DMS153 (cell line): ENCODE results near the gene SIK1.
"Not testable (repeated sequence)": the region's sequence is repeated elsewhere in the genome, so short reads cannot be mapped to it uniquely, and the experiment has no call there.

Experiments used
- DNase-seq: peaks from one replicate; lab custom pipeline; 2025; lab: John Stamatoyannopoulos, UW

SIK1 gene

DNA sequence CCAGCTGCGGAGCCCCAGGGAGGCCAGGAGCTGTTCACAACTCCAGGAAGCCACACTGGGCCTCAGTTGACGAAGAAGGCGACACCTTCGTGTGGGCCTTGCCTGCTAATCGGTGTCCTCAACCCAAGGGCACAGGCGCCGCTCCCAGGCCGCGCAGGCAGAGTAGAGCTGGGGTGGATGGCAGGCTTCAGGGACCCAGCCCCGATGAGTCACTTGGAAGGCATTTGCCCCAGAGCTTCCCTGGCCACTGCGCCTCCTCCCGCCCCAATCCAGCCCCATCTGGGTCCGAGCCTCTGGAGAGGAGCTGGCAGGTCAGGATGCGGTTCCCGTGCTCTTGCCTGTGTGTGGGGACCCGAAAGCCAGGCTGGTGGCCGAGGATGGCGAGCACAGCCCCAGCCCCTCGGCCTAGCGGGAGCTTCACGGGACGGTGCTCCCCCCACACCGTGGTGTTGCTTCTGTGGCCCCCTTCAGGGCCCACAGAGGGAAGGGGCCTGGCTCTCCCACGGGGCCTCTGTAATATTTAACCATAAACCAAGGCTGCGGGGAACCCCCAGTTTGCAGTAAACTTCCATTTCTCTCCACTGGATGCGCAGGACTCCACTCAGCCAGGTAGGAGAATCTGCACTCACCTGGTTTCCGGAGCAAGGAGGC lies 30.0 kb downstream of the SIK1 start:
- not testable (repeated sequence) for DNase-seq

- not testable (repeated sequence) for DNase-seq
Measured at GRCh38 chr21:43383351-43383750, 43.6 kb downstream of the SIK1 start.

DNA sequence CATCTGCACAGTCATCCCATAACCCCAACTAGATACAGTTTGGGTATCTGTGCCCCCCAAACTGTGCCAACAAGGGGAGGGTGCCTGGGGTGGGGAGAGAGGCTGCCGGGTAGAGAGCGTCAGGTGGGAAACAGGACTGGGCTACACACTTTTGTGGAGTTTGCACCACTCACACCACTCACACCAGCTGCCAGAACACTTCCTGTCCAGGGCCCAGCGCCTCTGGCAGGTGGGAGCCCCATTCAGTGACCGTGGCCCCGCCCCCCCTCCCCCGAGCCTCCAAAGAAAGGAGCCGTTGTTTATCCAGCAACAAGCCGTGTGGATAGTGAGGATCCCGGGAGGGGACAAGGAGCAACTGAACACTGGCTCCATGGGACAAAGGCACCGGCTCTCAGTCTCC lies 44.0 kb downstream of the SIK1 start:
- not testable (repeated sequence) for DNase-seq

GRCh38 chr21:43380852-43381533 lies 45.9 kb downstream of the SIK1 start:
- not testable (repeated sequence) for DNase-seq

GRCh38 chr21:43380337-43380736 lies 46.6 kb downstream of the SIK1 start:
- not testable (repeated sequence) for DNase-seq

GRCh38 chr21:43379626-43380122 lies 47.3 kb downstream of the SIK1 start:
- not testable (repeated sequence) for DNase-seq

- DNase-seq, result no peak
Measured at GRCh38 chr21:43376478-43376882, 50.5 kb downstream of the SIK1 start.

DNA sequence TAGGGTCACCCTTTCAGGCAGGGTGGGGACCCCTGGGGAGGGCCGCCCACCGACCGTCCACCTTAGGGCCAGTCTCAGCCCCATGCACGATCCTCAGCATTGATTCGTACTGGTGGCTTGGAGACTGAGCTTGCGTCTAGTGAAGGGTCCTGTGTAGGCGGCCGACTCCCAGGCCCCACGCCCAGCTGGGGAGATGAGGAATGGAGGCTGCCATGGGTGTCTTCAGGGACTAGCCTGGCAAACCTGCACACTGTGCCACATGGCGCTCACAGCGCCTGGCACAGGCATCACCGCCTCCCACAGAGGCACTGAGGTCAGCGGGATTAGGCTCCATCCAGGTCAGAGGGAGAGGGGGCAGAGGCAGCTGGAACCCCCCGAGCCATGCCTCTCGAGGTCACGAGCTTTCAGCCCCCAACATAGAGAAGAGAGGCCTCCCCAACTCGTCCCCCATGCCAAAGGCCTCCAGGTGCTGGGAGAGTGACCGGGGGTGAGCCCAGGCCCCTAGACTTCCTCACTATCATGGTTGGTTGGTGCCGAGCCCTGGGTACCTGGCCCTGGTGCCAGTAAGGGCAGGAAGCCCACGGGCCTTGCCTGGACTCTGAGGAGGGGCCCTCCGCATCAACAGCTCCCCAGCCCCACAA lies 51.0 kb downstream of the SIK1 start:
- no peak for DNase-seq

DNA sequence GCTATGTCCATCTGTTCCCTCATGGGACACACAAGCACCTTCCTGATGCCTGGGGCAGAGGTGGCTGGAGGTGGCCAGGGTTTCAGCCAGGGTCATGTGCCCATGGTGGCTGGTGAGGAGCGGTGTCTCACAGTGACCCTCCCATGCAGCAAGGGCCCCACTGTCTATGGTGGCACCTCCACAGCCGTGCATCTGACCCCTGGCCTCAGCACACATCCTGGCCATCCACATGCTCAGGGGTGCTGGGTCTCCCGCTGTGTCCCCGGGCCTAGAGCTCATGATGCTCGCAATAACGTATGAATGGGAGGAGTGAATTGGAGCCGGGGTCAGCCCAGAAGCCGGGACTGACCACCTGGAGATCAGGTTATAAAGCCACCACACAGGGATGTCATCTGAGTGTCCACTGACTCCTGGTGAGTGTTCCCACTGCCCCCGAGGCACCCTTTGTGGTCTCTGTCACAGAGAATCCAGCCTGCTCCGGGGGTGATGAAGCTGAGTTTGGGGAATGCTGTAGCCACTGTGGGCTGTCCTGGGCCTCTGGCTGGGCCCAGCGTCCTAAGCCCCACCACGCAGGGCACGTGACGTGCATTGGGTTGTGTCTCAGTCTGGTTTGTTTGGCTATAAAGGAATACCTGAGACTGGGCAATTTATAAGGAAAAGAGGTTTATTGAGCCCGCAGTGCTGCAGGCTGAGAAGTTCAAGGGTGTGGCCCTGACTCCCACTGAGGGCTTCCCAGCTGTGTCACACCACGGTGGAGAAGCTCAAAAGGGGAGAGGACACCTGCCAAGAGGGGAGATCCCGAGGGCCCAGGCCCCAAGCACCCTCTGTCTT lies 51.7 kb downstream of the SIK1 start:
- no peak for DNase-seq

GRCh38 chr21:43374228-43374885 lies 52.6 kb downstream of the SIK1 start:
- DNase-seq, result no peak

DNA sequence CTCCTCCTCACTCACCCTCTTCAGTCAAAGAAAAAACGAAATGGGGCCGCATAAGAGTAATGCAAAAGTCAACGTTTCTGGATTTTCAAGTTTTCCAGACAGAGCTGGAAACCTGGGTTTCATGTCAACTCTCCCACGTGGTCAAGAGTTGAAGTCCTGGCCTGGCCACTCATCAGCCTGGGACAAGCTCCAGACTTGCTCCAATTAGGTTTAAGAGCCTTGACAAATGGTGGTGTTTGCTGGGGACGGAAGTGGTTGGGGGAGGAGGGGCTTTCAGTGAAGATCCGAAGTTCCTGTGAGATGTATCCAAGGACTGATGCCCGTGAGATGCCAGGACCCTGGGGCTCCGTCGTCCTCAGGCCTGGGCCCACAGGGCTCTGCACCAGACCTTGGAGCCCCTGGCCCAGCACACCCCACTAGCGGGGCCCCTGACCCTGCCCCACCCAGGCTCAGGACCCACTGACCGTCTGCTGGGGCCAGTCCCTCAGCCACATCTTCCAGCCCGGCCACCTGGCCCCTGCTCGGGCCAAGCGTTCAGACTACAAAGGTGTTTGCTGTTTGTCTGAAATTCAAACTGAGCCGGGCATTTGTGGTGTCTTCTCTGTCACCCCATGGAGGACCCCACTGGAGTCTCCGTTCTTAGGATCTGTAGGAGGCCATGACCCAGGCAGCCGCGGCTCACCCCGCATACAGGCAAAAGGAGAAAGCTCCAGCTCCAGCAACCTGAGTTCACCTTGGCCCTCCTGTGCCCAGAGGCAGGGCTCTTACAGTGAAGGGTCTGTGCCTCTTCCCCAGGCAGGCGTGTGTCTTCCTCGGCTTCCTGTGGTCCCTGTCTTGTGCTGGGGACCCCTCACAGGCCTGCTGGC lies 53.3 kb downstream of the SIK1 start:
- no peak for DNase-seq

- no peak for DNase-seq
Measured at GRCh38 chr21:43372663-43373361, 54.1 kb downstream of the SIK1 start.

- no peak for DNase-seq
Measured at GRCh38 chr21:43371786-43372185, 55.1 kb downstream of the SIK1 start.

DNA sequence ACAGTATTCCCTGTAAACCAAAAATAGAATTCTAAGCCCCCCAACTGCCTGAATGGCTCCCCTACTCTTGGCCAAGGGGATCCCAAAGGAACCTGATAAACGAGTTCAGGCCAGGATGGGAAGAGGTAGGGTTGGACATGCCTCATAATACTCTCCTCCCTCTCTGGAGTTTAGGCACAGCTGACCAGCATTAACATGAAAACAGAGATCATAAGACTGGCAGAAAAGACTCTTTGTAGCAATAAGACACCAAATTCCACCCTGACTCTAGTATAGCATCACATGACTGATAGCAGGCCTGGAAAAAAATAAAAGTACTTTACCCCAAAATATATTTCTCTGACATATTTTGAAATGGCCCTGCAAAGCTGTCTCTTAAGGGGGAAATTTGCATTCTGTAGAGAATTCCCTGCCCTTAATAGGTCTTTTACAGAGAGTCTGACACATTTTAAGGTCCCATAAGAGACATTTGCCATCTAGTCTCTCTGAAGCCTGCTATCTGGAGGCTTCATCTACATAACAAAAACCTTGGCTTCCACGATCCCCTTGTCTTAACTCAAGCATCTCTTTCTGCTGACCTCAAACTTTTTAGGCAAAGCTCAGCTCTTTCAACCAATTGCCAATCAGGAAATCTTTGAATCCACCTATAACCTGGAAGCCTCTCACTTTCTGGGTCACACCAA lies 55.9 kb downstream of the SIK1 start:
- DNase-seq, result no peak

DNA sequence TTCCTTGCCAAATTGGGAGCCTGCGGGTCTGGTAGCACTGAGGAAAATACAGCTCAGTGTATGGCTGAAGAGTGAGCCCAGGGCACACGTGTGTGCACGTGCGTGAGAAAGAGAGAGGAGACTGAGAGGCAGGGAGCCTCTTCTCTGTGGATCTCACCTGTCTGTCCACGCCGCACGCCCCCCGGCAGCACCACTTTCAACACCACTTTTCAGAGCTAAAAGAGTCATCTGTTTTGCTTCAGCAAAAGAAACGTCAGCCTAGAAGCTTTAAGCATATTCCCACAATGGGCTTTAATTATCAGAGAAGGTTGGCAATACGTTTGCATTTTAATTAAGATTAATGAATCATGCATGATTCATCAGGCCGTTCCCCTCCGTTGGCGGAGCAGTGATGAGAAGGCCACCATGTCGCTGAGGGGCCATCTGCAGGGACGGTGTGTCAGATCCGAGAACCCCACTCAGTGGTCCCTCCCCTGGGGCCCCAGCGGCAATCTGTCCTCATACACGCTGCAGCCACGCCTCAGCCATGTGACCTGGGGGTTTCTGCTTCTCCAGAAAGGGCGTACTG lies 56.8 kb downstream of the SIK1 start:
- no peak for DNase-seq

- no peak for DNase-seq
Measured at GRCh38 chr21:43369596-43370090, 57.3 kb downstream of the SIK1 start.

DNA sequence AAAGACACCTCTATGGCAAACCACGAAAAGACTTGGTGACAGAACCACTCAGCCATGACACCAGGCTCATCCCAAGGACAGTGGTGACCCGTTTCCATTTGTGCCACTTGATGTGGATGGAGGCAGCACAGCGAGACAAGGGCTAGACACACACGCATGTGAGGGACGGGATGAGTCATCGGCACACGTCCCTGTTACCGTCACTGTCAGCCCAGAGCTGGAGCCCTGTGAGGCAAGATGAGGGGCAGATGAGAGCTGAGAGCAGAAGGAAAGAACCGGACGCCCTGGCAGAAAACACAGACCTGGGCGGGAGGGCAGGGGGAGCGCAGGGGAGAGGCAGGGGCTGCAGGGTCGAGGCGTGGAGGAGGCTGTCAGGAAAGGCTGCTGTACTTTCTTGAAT lies 57.8 kb downstream of the SIK1 start:
- DNase-seq, result no peak

- no peak for DNase-seq
Measured at GRCh38 chr21:43368685-43369084, 58.2 kb downstream of the SIK1 start.

DNA sequence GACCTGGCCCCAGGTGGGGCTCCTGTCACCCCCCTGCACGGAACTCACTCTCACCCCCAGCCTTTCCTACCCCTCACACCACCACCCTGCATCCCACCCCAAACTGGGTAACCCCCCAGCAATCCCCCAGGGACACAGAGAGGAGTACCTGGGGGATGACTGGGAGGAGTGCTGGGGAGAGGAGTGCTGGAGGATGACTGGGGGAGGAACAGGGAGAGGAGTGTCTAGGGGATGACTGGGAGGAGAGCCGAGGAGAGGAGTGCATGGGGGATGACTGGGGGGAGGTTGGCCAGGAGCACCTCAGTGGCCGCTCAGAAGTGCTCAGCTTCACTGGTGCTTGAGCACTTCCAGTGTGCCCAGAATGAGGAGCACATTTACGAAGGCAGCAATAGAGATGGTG lies 59.1 kb downstream of the SIK1 start:
- no peak for DNase-seq
